GM23248 (cell line): ENCODE results near the gene WRNIP1. TPM values are rescaled to one million over a fixed set of nuclear protein-coding genes. Genes with fewer than 3 reads are reported as not detected.

ENCODE experiments used
- DNase-seq: peaks from one replicate; pipeline ENCODE4 v3.0.0-alpha.2; 2015
- H2AFZ ChIP-seq: fragments of 200-600 bp; sonication (generic); 2 replicates; pipeline ENCODE4 v1.6.1; 2016; ENCODE audit warnings: antibody characterized with exemption
- H3F3A ChIP-seq: fragments of 200-600 bp; sonication (generic); 2 replicates; pipeline ENCODE4 v1.6.1; 2016; ENCODE audit warnings: mild to moderate bottlenecking, antibody characterized with exemption, mixed run types; ENCODE audit not compliant: insufficient read depth
- H3K27ac ChIP-seq: fragments of 200-600 bp; sonication (generic); 2 replicates; pipeline ENCODE4 v1.5.1; 2016; ENCODE audit warnings: mild to moderate bottlenecking
- H3K27me3 ChIP-seq: fragments of 200-600 bp; sonication (generic); replicated peaks from 2 replicates; pipeline ENCODE4 v1.6.1; 2016; ENCODE audit warnings: mild to moderate bottlenecking; ENCODE audit not compliant: insufficient read depth
- H3K36me3 ChIP-seq: fragments of 200-600 bp; sonication (generic); 2 replicates; pipeline ENCODE4 v1.6.1; 2016; ENCODE audit warnings: low read depth, mild to moderate bottlenecking
- H3K4me1 ChIP-seq: fragments of 200-600 bp; sonication (generic); 2 replicates; pipeline ENCODE4 v1.6.1; 2016; ENCODE audit warnings: mild to moderate bottlenecking; ENCODE audit not compliant: insufficient read depth
- H3K4me2 ChIP-seq: fragments of 200-600 bp; sonication (generic); one replicate; pipeline ENCODE4 v1.6.1; 2016; ENCODE audit warnings: mild to moderate bottlenecking; ENCODE audit not compliant: unreplicated experiment
- H3K4me3 ChIP-seq: fragments of 200-600 bp; sonication (generic); 2 replicates; pipeline ENCODE4 v1.5.1; 2016; ENCODE audit warnings: mild to moderate bottlenecking
- H3K79me2 ChIP-seq: fragments of 200-600 bp; sonication (generic); 2 replicates; pipeline ENCODE4 v1.6.1; 2016; ENCODE audit warnings: mild to moderate bottlenecking; ENCODE audit not compliant: insufficient read depth
- H3K9ac ChIP-seq: fragments of 200-600 bp; sonication (generic); 2 replicates; pipeline ENCODE4 v1.6.1; 2016; ENCODE audit warnings: mild to moderate bottlenecking
- H3K9me2 ChIP-seq: fragments of 200-600 bp; sonication (generic); 2 replicates; pipeline ENCODE4 v1.6.1; 2016; ENCODE audit warnings: mixed run types, mild to moderate bottlenecking, moderate library complexity; ENCODE audit not compliant: insufficient read depth
- H3K9me3 ChIP-seq: fragments of 200-600 bp; sonication (generic); one replicate; pipeline ENCODE4 v1.6.1; 2017; ENCODE audit warnings: low read depth
- H4K20me1 ChIP-seq: fragments of 200-600 bp; sonication (generic); 2 replicates; pipeline ENCODE4 v1.6.0; 2016; ENCODE audit not compliant: insufficient read depth
- EZH2 ChIP-seq: fragments of 200-600 bp; sonication (generic); IDR thresholded peaks from 2 replicates; pipeline ENCODE4 v1.6.1; 2018; ENCODE audit warnings: antibody characterized with exemption, mild to moderate bottlenecking; ENCODE audit not compliant: insufficient read depth, poor library complexity, severe bottlenecking
- EZH2phosphoT487 ChIP-seq: fragments of 200-600 bp; sonication (generic); IDR thresholded peaks from 2 replicates; pipeline ENCODE4 v1.6.1; 2018; ENCODE audit warnings: antibody characterized with exemption, moderate library complexity, mild to moderate bottlenecking, low read depth; ENCODE audit not compliant: insufficient read depth
- WGBS, 2 experiments: methylation state at CpG; one replicate each; pipeline ENCODE4 v1.1.6; 2015 to 2017; ENCODE audit warnings: low lambda C conversion rate in 2 of 2, low coverage in 1 of 2; ENCODE audit errors: missing lambda C conversion rate in 2 of 2; 5-methylcytosine and 5-hydroxymethylcytosine counted together
- in situ Hi-C: fragments of 300-500 bp; cut with MboI; formaldehyde crosslinking; loops from 2 replicates; pipeline ENCODE4 v1.15.0; 2020
- polyA plus RNA-seq: library from polyadenylated mRNA; unstranded; fragments of >200 nt; fragmentation: Nextera tagmentation; extraction: Ambion mirVana; gene quantifications from 2 replicates; pipeline ENCODE4 v1.2.1, GENCODE V29; 2016
- total RNA-seq: library from RNA; depleted of rRNA; stranded (reverse); fragments of >200 nt; shearing (Covaris generic); gene quantifications from 2 replicates; pipeline ENCODE4 v1.2.3, GENCODE V29; 2014

The WRNIP1 gene
- total and polyA plus RNA-seq, 2 experiments from 2014 or later, result 17.0 to 63.1 TPM

DNA sequence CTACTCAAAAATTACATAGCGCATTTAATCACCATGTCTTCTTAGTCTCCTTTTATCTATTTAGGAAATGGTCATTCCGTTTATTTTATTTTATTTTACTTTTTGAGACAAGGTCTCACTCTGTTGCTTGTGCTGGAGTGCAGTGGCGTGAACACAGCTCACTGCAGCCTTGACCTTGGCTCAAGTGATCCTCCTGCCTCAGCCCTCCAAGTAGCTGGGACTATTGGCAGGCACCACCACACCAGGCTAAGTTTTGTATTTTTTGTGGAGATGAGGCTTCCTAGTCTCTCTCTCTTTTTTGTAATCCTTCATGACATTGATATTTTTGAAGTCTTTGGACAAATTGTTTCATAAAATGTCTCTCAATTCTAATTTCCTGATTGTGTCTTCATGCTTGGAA, 9.7 kb upstream of the WRNIP1 start:
- Histone ChIP-seq H3K79me2 (no peaks in the 10 kb centered on the region), H3K27me3 (no peaks in the 10 kb centered on the region), H3K9ac (no peak overlapping the region), H4K20me1 (no peaks in the 10 kb centered on the region), H3K9me2 (no peaks in the 10 kb centered on the region), H3F3A (no peaks in the 10 kb centered on the region), H3K36me3 (no peaks in the 10 kb centered on the region), H3K4me2 (no peak overlapping the region), H3K27ac (no peak overlapping the region), H3K4me3 (no peak overlapping the region), H3K4me1 (no peaks in the 10 kb centered on the region), H3K9me3 (no peaks in the 10 kb centered on the region), H2AFZ (no peak overlapping the region)
- DNase-seq, result no peak
- WGBS, 2 experiments, result 76 to 80% methylated on average over 3 of the region's 3 CpGs
- TF ChIP-seq EZH2 (no peak), EZH2phosphoT487 (no peak)
- in situ Hi-C loops, result no loop called here

DNA sequence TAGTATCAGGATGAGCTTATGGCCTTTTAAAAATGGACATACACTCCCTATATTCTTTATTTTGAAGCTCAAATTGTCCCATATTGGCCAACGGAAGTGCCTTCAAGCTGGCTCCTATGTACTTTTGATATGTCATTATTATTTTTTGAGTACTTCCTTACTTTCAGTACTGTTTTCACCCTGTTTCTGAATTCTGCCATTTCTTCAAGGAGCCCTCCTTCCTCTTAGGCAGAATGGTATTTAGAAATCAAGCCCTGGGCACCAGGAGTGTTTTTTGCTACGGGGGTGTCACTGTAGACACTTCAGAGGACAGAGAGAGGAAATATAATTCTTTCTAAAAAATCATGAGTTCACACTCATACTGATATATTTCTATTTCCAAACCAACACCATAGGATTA, 9.0 kb upstream of the WRNIP1 start:
- H3F3A ChIP-seq, result no peaks in the 10 kb centered on the region
- H3K9me2 ChIP-seq, result no peaks in the 10 kb centered on the region
- WGBS, 2 experiments, result 64 to 70% methylated on average over 2 of the region's 2 CpGs
- H3K27me3 ChIP-seq, result no peaks in the 10 kb centered on the region
- H3K4me1 ChIP-seq, result no peaks in the 10 kb centered on the region
- H2AFZ ChIP-seq, result no peak overlapping the region
- in situ Hi-C loops, result no loop called here
- no peaks in the 10 kb centered on the region for H3K79me2 ChIP-seq
- H3K9me3 ChIP-seq, result no peaks in the 10 kb centered on the region
- DNase-seq, result no peak
- no peak overlapping the region for H3K4me3 ChIP-seq
- TF ChIP-seq EZH2phosphoT487, result no peak
- TF ChIP-seq EZH2, result no peak
- H3K36me3 ChIP-seq, result no peaks in the 10 kb centered on the region
- no peak overlapping the region for H3K9ac ChIP-seq
- no peak overlapping the region for H3K27ac ChIP-seq
- no peaks in the 10 kb centered on the region for H4K20me1 ChIP-seq
- H3K4me2 ChIP-seq, result no peak overlapping the region

DNA sequence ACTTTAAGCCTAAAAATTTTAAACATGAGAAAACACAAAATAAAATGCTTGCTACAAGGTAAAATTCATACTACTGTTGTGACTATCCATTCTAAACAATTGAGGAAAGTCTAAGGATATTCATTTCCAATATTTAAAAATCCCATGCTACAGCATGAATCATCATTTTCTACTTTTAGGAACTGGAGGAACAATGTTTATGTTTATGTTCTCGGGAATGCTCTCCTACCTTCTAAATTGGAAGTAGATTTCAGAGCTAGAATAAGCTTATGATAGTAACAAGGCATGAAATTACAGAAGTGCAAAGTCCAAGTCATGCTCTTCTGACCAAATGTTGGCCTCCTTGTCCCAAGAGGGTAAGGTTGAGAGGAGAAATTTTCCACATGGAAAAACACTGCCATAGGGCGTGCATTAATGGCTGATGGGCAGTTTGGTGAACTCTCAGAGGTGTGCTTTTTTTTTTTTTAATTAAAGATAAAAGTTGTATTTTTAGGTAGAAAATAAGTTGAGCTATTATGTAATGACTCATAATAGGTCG, 8.4 kb upstream of the WRNIP1 start:
- no peak overlapping the region for H3K9ac ChIP-seq
- H3K4me2 ChIP-seq, result no peak overlapping the region
- H3K27me3 ChIP-seq, result no peaks in the 10 kb centered on the region
- H3K4me1 ChIP-seq, result no peaks in the 10 kb centered on the region
- no peak overlapping the region for H3K27ac ChIP-seq
- no peak overlapping the region for H2AFZ ChIP-seq
- H3K36me3 ChIP-seq, result no peaks in the 10 kb centered on the region
- H3K4me3 ChIP-seq, result no peak overlapping the region
- no peaks in the 10 kb centered on the region for H4K20me1 ChIP-seq
- in situ Hi-C loops, result no loop called here
- H3F3A ChIP-seq, result no peaks in the 10 kb centered on the region
- WGBS, 2 experiments, result 94 to 96% methylated on average over 3 of the region's 3 CpGs
- DNase-seq, result no peak
- no peaks in the 10 kb centered on the region for H3K9me3 ChIP-seq
- no peaks in the 10 kb centered on the region for H3K79me2 ChIP-seq
- H3K9me2 ChIP-seq, result no peaks in the 10 kb centered on the region
- no peak for TF ChIP-seq EZH2
- TF ChIP-seq EZH2phosphoT487, result no peak

DNA sequence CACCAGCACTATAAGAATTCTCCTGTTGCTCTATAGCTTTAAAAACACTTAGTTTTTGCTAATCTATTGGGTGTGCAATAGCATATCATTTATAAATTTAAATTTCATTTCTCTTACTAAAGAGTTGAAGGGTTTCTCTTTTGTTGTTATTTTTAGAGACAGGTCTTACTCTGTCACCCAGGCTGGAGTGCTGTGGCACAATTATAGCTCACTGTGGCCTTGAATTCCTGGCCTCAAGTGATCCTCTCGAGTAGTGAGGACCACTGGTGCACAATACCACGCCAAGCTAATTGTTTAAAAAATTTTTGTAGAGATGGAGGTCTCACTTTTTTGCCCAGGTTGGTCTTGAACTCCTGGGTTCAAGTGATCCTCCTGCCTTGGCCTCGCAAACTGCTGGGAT, 6.2 kb upstream of the WRNIP1 start:
- Histone ChIP-seq H3K36me3 (no peaks in the 10 kb centered on the region), H3F3A (peaks cover 2% of the 10 kb centered on the region)

More for the DNA sequence above, 6.2 kb upstream of the WRNIP1 start:
- H3K27ac ChIP-seq, result no peak overlapping the region
- no peaks in the 10 kb centered on the region for H3K79me2 ChIP-seq
- H3K9me2 ChIP-seq, result no peaks in the 10 kb centered on the region
- in situ Hi-C loops, result no loop called here
- H2AFZ ChIP-seq, result no peak overlapping the region
- no peak overlapping the region for H3K4me3 ChIP-seq
- TF ChIP-seq EZH2phosphoT487, result no peak
- H3K4me1 ChIP-seq, result no peaks in the 10 kb centered on the region
- H3K27me3 ChIP-seq, result no peaks in the 10 kb centered on the region
- DNase-seq, result no peak
- no peak overlapping the region for H3K9ac ChIP-seq
- H3K9me3 ChIP-seq, result no peaks in the 10 kb centered on the region
- no peaks in the 10 kb centered on the region for H4K20me1 ChIP-seq
- H3K4me2 ChIP-seq, result no peak overlapping the region
- WGBS, 2 experiments, result 55 to 58% methylated on average over 3 of the region's 3 CpGs
